GM12878 (cell line): Measurements from ENCODE around the gene MB21D2. TPM values are rescaled to one million over a fixed set of nuclear protein-coding genes. Genes with fewer than 3 reads are reported as not detected.

Source experiments
- ATAC-seq: fragments of 200-7000 bp; cut with Tn5 transposase; 3 replicates; pipeline ENCODE4 v1.9.1; 2020; ENCODE audit warnings: mild to moderate bottlenecking, moderate library complexity
- BruUV-seq: library from RNA; stranded (reverse); fragments of 400-500 nt; replicated peaks from 2 replicates; lab custom pipeline; 2021; lab: Mats Ljungman, UMichigan
- CTCF ChIA-PET: fragments of 300-600 bp; sonication (Branson Sonifier 250); formaldehyde crosslinking; extraction: SDS; loops from one replicate; lab custom pipeline; 2021; ENCODE audit warnings: inconsistent platforms; lab: Yijun Ruan, JAX
- POLR2A ChIA-PET: fragments of 350-600 bp; formaldehyde crosslinking; extraction: SDS; loops from one replicate; lab custom pipeline; 2021; ENCODE audit warnings: inconsistent platforms; lab: Charles Lee
- RAD21 ChIA-PET: fragments of 300-600 bp; sonication (Branson Sonifier 250); formaldehyde crosslinking; loops from one replicate; lab custom pipeline; 2023; ENCODE audit warnings: antibody characterized with exemption; ENCODE audit not compliant: unreplicated experiment; lab: Charles Lee
- SMC1A ChIA-PET: fragments of 300-600 bp; sonication (Branson Sonifier 250); formaldehyde crosslinking; loops from one replicate; lab custom pipeline; 2023; ENCODE audit not compliant: unreplicated experiment, uncharacterized antibody; lab: Charles Lee
- DNase-seq: peaks from one replicate; pipeline ENCODE4 v3.0.0-alpha.2; 2011; ENCODE audit warnings: low read depth, low spot score
- FAIRE-seq: peaks from 3 replicates; lab custom pipeline; 2011; peaks lifted over from hg19 to GRCh38; lab: Jason Lieb, UNC
- H2AFZ ChIP-seq: 2 replicates; pipeline ENCODE4 v1.6.0; 2011; ENCODE audit warnings: low read depth, low read length, control low read depth; ENCODE audit not compliant: control insufficient read depth
- H3K27ac ChIP-seq: 2 replicates; pipeline ENCODE4 v1.5.1; 2011; ENCODE audit warnings: control low read depth; ENCODE audit not compliant: control insufficient read depth, insufficient read depth
- H3K27me3 ChIP-seq, 2 experiments: replicated peaks in 1 of 2; 2 replicates each; pipeline versions ENCODE4 v1.6.0 to v1.6.1; 2011; ENCODE audit warnings: low read length in 1 of 2; ENCODE audit not compliant: control insufficient read depth in 2 of 2, insufficient read depth in 2 of 2
- H3K36me3 ChIP-seq, 2 experiments: 2 replicates each; pipeline ENCODE4 v1.5.1; 2011; ENCODE audit warnings: low read length in 1 of 2; ENCODE audit not compliant: control insufficient read depth in 2 of 2, insufficient read depth in 2 of 2
- H3K4me1 ChIP-seq: 2 replicates; pipeline ENCODE4 v1.6.1; 2011; ENCODE audit warnings: mild to moderate bottlenecking, low read length, moderate library complexity, mixed read lengths; ENCODE audit not compliant: control insufficient read depth, insufficient read depth
- H3K4me2 ChIP-seq: 2 replicates; pipeline ENCODE4 v1.6.0; 2011; ENCODE audit warnings: control low read depth; ENCODE audit not compliant: control insufficient read depth, insufficient read depth
- H3K4me3 ChIP-seq: fragments of 200-600 bp; sonication (generic); 2 replicates; pipeline ENCODE4 v1.5.1; 2016
- H3K79me2 ChIP-seq: 2 replicates; pipeline ENCODE4 v1.6.0; 2011; ENCODE audit warnings: low read length; ENCODE audit not compliant: control insufficient read depth, insufficient read depth
- H3K9ac ChIP-seq: 2 replicates; pipeline ENCODE4 v1.8.0; 2011; ENCODE audit warnings: low read length, control low read depth, mixed read lengths; ENCODE audit not compliant: control insufficient read depth, insufficient read depth
- H3K9me3 ChIP-seq: replicated peaks from 3 replicates; pipeline ENCODE4 v1.5.1; 2011; ENCODE audit warnings: mild to moderate bottlenecking, low read length; ENCODE audit not compliant: control insufficient read depth, insufficient read depth
- H4K20me1 ChIP-seq: 2 replicates; pipeline ENCODE4 v1.6.0; 2011; ENCODE audit not compliant: control insufficient read depth, insufficient read depth
- CREM ChIP-seq: IDR thresholded peaks from 2 replicates; pipeline ENCODE4 v1.6.1; 2014; ENCODE audit warnings: antibody characterized with exemption, low read depth
- EGR1 ChIP-seq, 2 experiments: IDR thresholded peaks; 1 replicate in 1 of 2; 2 replicates in 1 of 2; pipeline ENCODE4 v1.6.1; 2011 to 2012; ENCODE audit warnings: low read depth in 2 of 2, low read length in 2 of 2, borderline replicate concordance in 1 of 2, mild to moderate bottlenecking in 1 of 2, moderate library complexity in 1 of 2
- GATAD2B ChIP-seq: fragments of 450-650 bp; conservative IDR thresholded peaks from 2 replicates; pipeline ENCODE4 v1.6.1; 2017; ENCODE audit warnings: low read depth, mild to moderate bottlenecking, moderate library complexity
- HCFC1 ChIP-seq: fragments of 150-350 bp; IDR thresholded peaks from 2 replicates; pipeline ENCODE4 v1.6.1; 2014; ENCODE audit warnings: low read length
- HDAC2 ChIP-seq: fragments of 200-600 bp; sonication (generic); IDR thresholded peaks from 2 replicates; pipeline ENCODE4 v1.6.1; 2017
- HDAC6 ChIP-seq: fragments of 200-600 bp; sonication (generic); IDR thresholded peaks from one replicate; pipeline ENCODE4 v1.8.0; 2017; ENCODE audit warnings: antibody characterized with exemption; ENCODE audit not compliant: unreplicated experiment
- JUNB ChIP-seq: IDR thresholded peaks from 2 replicates; pipeline ENCODE4 v1.6.1; 2016; ENCODE audit warnings: antibody characterized with exemption, mild to moderate bottlenecking
- MTA2 ChIP-seq: fragments of 450-650 bp; IDR thresholded peaks from 2 replicates; pipeline ENCODE4 v1.6.1; 2016; ENCODE audit warnings: low read depth, mild to moderate bottlenecking, moderate library complexity
- MTA3 ChIP-seq: IDR thresholded peaks from 2 replicates; pipeline ENCODE4 v1.6.1; 2012; ENCODE audit warnings: low read length, inconsistent platforms, borderline replicate concordance
- PBX3 ChIP-seq: IDR thresholded peaks from 2 replicates; pipeline ENCODE4 v1.6.1; 2011; ENCODE audit warnings: mild to moderate bottlenecking, low read depth, low read length, moderate library complexity; ENCODE audit not compliant: insufficient replicate concordance
- PKNOX1 ChIP-seq: fragments of 450-650 bp; IDR thresholded peaks from 2 replicates; pipeline ENCODE4 v1.6.1; 2016; ENCODE audit warnings: mild to moderate bottlenecking
- POLR2AphosphoS5 ChIP-seq: IDR thresholded peaks from 2 replicates; pipeline ENCODE4 v1.6.1; 2011; ENCODE audit warnings: mild to moderate bottlenecking, low read length, inconsistent platforms
- SIX5 ChIP-seq: IDR thresholded peaks from 2 replicates; pipeline ENCODE4 v1.6.1; 2011; ENCODE audit warnings: mild to moderate bottlenecking, low read depth, low read length, moderate library complexity; ENCODE audit not compliant: severe bottlenecking
- SKIL ChIP-seq: fragments of 450-650 bp; IDR thresholded peaks from 2 replicates; pipeline ENCODE4 v1.6.1; 2017; ENCODE audit warnings: mild to moderate bottlenecking, low read depth, inconsistent platforms; ENCODE audit not compliant: poor library complexity, severe bottlenecking
- SMAD5 ChIP-seq: IDR thresholded peaks from 2 replicates; pipeline ENCODE4 v1.6.1; 2016; ENCODE audit warnings: antibody characterized with exemption, low read depth
- SMC3 ChIP-seq: IDR thresholded peaks from 2 replicates; pipeline ENCODE4 v1.6.1; 2011; ENCODE audit warnings: low read length, improper control_type of control experiment, borderline replicate concordance
- SREBF2 ChIP-seq: IDR thresholded peaks from 2 replicates; pipeline ENCODE4 v1.6.1; 2012; ENCODE audit warnings: mild to moderate bottlenecking, low read length
- TCF12 ChIP-seq: IDR thresholded peaks from 2 replicates; pipeline ENCODE4 v1.6.1; 2011; ENCODE audit warnings: low read depth, mild to moderate bottlenecking, low read length
- TCF3 ChIP-seq: IDR thresholded peaks from 2 replicates; pipeline ENCODE4 v1.6.1; 2012; ENCODE audit warnings: low read depth, mild to moderate bottlenecking, low read length, borderline replicate concordance; ENCODE audit not compliant: insufficient read depth
- ZNF24 ChIP-seq: fragments of 450-650 bp; IDR thresholded peaks from 2 replicates; pipeline ENCODE4 v1.6.1; 2017; ENCODE audit warnings: antibody characterized with exemption, mild to moderate bottlenecking
- ZSCAN29 ChIP-seq: fragments of 450-650 bp; IDR thresholded peaks from 2 replicates; pipeline ENCODE4 v1.6.1; 2017; ENCODE audit warnings: mild to moderate bottlenecking, moderate library complexity
- WGBS: methylation state at CpG from one replicate; pipeline ENCODE4 v1.1.6; 2016; ENCODE audit warnings: low lambda C conversion rate; ENCODE audit not compliant: insufficient replicate concordance, insufficient coverage; ENCODE audit errors: missing lambda C conversion rate; 5-methylcytosine and 5-hydroxymethylcytosine counted together
- in situ Hi-C: fragments of 300-500 bp; cut with MboI; formaldehyde crosslinking; loops from 9 replicates; pipeline ENCODE4 v1.14.3; 2018; ENCODE audit warnings: mixed read lengths
- intact Hi-C: fragments of 100-400 bp; cut with micrococcal nuclease; formaldehyde crosslinking; loops from one replicate; pipeline ENCODE4 v1.14.2; 2022; ENCODE audit not compliant: unreplicated experiment
- polyA plus RNA-seq, 11 experiments: library from polyadenylated mRNA; depleted of rRNA in 4 of 11; unstranded in 6 of 11; stranded (reverse) in 5 of 11; fragments of >200 nt; fragmentation: Nextera tagmentation in 4 of 11; fragmentation: Illumina TruSeq in 1 of 11; extraction: Ambion mirVana in 4 of 11; extraction: Trizol in 1 of 11; gene quantifications; 1 replicate in 1 of 11; 2 replicates in 10 of 11; pipeline versions ENCODE4 v1.2.1 to v1.2.3, GENCODE V29; 2011 to 2016; ENCODE audit warnings: inconsistent platforms in 2 of 11, missing spikeins in 2 of 11, low read depth in 1 of 11
- total RNA-seq, 4 experiments: library from RNA; depleted of rRNA in 3 of 4; stranded (reverse); fragments of >200 nt in 3 of 4; fragmentation: Illumina TruSeq in 1 of 4; extraction: Trizol in 1 of 4; gene quantifications; 2 replicates each; pipeline versions ENCODE4 v1.2.1 to v1.2.3, GENCODE V29; 2013 to 2021

MB21D2 gene
- total and polyA plus RNA-seq, 10 of the 15 experiments (the other 5 are each of a cell fraction or from before 2014, with no cell fraction given) = 7.9 to 21.2 (median 15.3) TPM

GRCh38 chr3:192864941-192865340 is 52.7 kb downstream of the MB21D2 start:
- FAIRE-seq = peak; percentile 18
- ATAC-seq = peak; percentile 70
- H3K27ac ChIP-seq = peak overlapping the region; percentile 80
- ChIA-PET POLR2A (interaction anchor here (0.9 to 1.7 kb wide), 7 partner anchors 14 to 33 kb away, joined by 3 to 10 read pairs (median 3); no protein-coding TSS in a partner anchor), RAD21 (interaction anchor here (0.9 to 3.8 kb wide), 10 partner anchors 15 to 53 kb away, joined by 3 to 25 read pairs (median 4); partner anchors contain the start of gene MB21D2), CTCF (interaction anchor here (0.7 to 1.9 kb wide), 8 partner anchors 10 to 53 kb away, joined by 3 to 9 read pairs (median 3); partner anchors contain the start of gene MB21D2), SMC1A (interaction anchor here (0.8 to 6.0 kb wide), 18 partner anchors 10 to 51 kb away, joined by 3 to 24 read pairs (median 5); partner anchors contain the start of gene MB21D2)
- no peaks in the 10 kb centered on the region for H3K36me3 ChIP-seq
- peak overlapping the region; percentile 61 for H2AFZ ChIP-seq
- no peaks in the 10 kb centered on the region for H4K20me1 ChIP-seq
- H3K4me2 ChIP-seq = peak overlapping the region; percentile 97
- H3K9me3 ChIP-seq = no peaks in the 10 kb centered on the region; the same call in 2 of the 3 replicates
- no peak for DNase-seq
- intact Hi-C loops (no loop called here), in situ Hi-C loops (no loop called here)
- 0% methylated on average over 3 of the region's 3 CpGs for WGBS
- H3K4me1 ChIP-seq = peaks cover 42% of the 10 kb centered on the region
- no TSS peak for BruUV-seq
- no peaks in the 10 kb centered on the region for H3K27me3 ChIP-seq
- peak overlapping the region; percentile 30 for H3K9ac ChIP-seq
- no peak overlapping the region for H3K4me3 ChIP-seq
- peaks cover 35% of the 10 kb centered on the region for H3K79me2 ChIP-seq
- TF ChIP-seq PKNOX1 = peak; percentile 71; the same call in 1 of the 2 replicates
- no peak for TF ChIP-seq SKIL
- no peak for TF ChIP-seq SIX5
- TF ChIP-seq PBX3 = peak; percentile 79
- no peak for TF ChIP-seq SMAD5
- 0 out of 2 replicates have a peak, but pooled peaks have one; percentile 24 for TF ChIP-seq JUNB
- no peak; the same call in 1 of the 2 replicates for TF ChIP-seq SMC3
- TF ChIP-seq ZNF24 = no peak
- no peak for TF ChIP-seq EGR1 (IDR thresholded peaks at IDR 0.05; ENCODE audit: borderline replicate concordance in 1 of 2, low read depth in 2 of 2, low read length in 2 of 2)
- no peak for TF ChIP-seq HDAC6
- TF ChIP-seq TCF12 = peak; percentile 92
- TF ChIP-seq MTA3 = no peak
- TF ChIP-seq HCFC1 = no peak
- TF ChIP-seq TCF3 = peak; percentile 95
- TF ChIP-seq ZSCAN29 = no peak
- TF ChIP-seq GATAD2B = no peak
- TF ChIP-seq CREM = 0 out of 2 replicates have a peak, but pooled peaks have one; percentile 29
- TF ChIP-seq MTA2 = no peak
- no peak for TF ChIP-seq SREBF2
- no peak for TF ChIP-seq HDAC2
- TF ChIP-seq POLR2AphosphoS5 = no peak
